Tibial nerve (tissue), 4 donors: Measurements from ENCODE around the gene CFAP410. TPM values are rescaled to one million over a fixed set of nuclear protein-coding genes. Genes with fewer than 3 reads are reported as not detected.

ENCODE experiments used
- DNase-seq, 2 donors: peaks; one replicate each; pipeline ENCODE4 v3.0.0-alpha.2; 2019; ENCODE audit warnings: low spot score in 2 of 2
- H3K27ac ChIP-seq, 4 donors: fragments of 200-600 bp; sonication (generic) in 3 of 4; one replicate each; pipeline ENCODE4 v1.5.1; 2017 to 2019; ENCODE audit warnings: mild to moderate bottlenecking in 1 of 4
- H3K27me3 ChIP-seq, 2 donors: fragments of 200-600 bp; sonication (generic) in 1 of 2; one replicate each; pipeline versions ENCODE4 v1.5.1 to v1.6.0; 2017 to 2019
- H3K36me3 ChIP-seq, 3 donors: fragments of 200-600 bp; sonication (generic); one replicate each; pipeline ENCODE4 v1.5.1; 2018 to 2019
- H3K4me1 ChIP-seq, 4 donors: fragments of 200-600 bp; sonication (generic) in 3 of 4; one replicate each; pipeline ENCODE4 v1.5.1; 2017 to 2019
- H3K4me3 ChIP-seq, 4 donors: fragments of 200-600 bp; sonication (generic) in 3 of 4; one replicate each; pipeline ENCODE4 v1.5.1; 2017 to 2019; ENCODE audit warnings: mild to moderate bottlenecking in 1 of 4, moderate library complexity in 1 of 4
- H3K9me3 ChIP-seq, 4 donors: fragments of 200-600 bp; sonication (generic) in 3 of 4; one replicate each; pipeline ENCODE4 v1.5.1; 2017 to 2019
- CTCF ChIP-seq, 5 experiments: fragments of 200-600 bp in 3 of 5; fragments of 450-650 bp in 2 of 5; sonication (generic) in 3 of 5; IDR thresholded peaks; one replicate each; pipeline ENCODE4 v1.5.1; 2016 to 2019; ENCODE audit warnings: antibody characterized with exemption in 5 of 5, mild to moderate bottlenecking in 3 of 5, moderate library complexity in 2 of 5
- EP300 ChIP-seq, 2 donors: sonication (generic); formaldehyde crosslinking; IDR thresholded peaks; one replicate each; pipeline ENCODE4 v1.6.1; 2017; ENCODE audit warnings: antibody characterized with exemption in 2 of 2, mild to moderate bottlenecking in 1 of 2
- POLR2A ChIP-seq, 2 donors: fragments of 450-650 bp; IDR thresholded peaks; one replicate each; pipeline ENCODE4 v1.6.1; 2017; ENCODE audit warnings: antibody characterized with exemption in 2 of 2, mild to moderate bottlenecking in 2 of 2, moderate library complexity in 2 of 2
- WGBS, 2 donors: methylation state at CpG; one replicate each; pipeline ENCODE4 v1.1.5; 2018; 5-methylcytosine and 5-hydroxymethylcytosine counted together
- total RNA-seq, 4 donors: library from RNA; depleted of rRNA; stranded (reverse); fragments of >200 nt; gene quantifications; one replicate each; pipeline ENCODE4 v1.1.0, GENCODE V29; 2016

The CFAP410 gene
- total RNA-seq, 4 donors from 2014 or later, result 38.0 to 69.8 (median 61.2) TPM

GRCh38 chr21:44281801-44282200, 57.4 kb downstream of the CFAP410 start:
- H3K27me3 ChIP-seq, result peaks cover 0 to 9% of the 10 kb centered on the region in 2 donors
- no peak for DNase-seq
- 86 to 99% methylated on average over 3 to 9 of the region's 9 CpGs for WGBS, 2 donors
- H3K4me3 ChIP-seq, result no peak overlapping the region
- no peak for TF ChIP-seq EP300 (IDR thresholded peaks at IDR 0.05)
- no peak for TF ChIP-seq POLR2A (IDR thresholded peaks at IDR 0.05)
- no peak for TF ChIP-seq CTCF (IDR thresholded peaks at IDR 0.05)
- H3K4me1 ChIP-seq, result peaks cover 0 to 10% (median 0%) of the 10 kb centered on the region in 4 donors
- H3K9me3 ChIP-seq, result no peaks in the 10 kb centered on the region
- H3K27ac ChIP-seq, result no peak overlapping the region
- no peaks in the 10 kb centered on the region for H3K36me3 ChIP-seq

GRCh38 chr21:44279354-44280260, 59.6 kb downstream of the CFAP410 start:
- Histone ChIP-seq H3K27ac (no peak overlapping the region), H3K4me3 (no peak overlapping the region), H3K9me3 (peaks cover 0 to 6% (median 0%) of the 10 kb centered on the region in 4 donors), H3K36me3 (no peaks in the 10 kb centered on the region), H3K27me3 (no peaks in the 10 kb centered on the region), H3K4me1 (no peaks in the 10 kb centered on the region)
- TF ChIP-seq CTCF (IDR thresholded peaks at IDR 0.05) (no peak), EP300 (IDR thresholded peaks at IDR 0.05) (no peak), POLR2A (IDR thresholded peaks at IDR 0.05) (no peak)
- 74 to 77% methylated on average over 19 of the region's 19 CpGs for WGBS, 2 donors
- no peak for DNase-seq

Other genes starting within 250 kb of the CFAP410 start
- 10 to 100 TPM in 3 of 4 donors, 1 to 10 TPM in 1; 4.7 to 22.0 (median 14.2) TPM for gene PWP2, start 232.0 kb downstream of the CFAP410 start, total RNA-seq
- 10 to 100 TPM; 14.9 to 45.0 (median 30.2) TPM for gene GATD3, start 205.7 kb downstream of the CFAP410 start, total RNA-seq
- gene ICOSLG, start 98.4 kb downstream of the CFAP410 start, total RNA-seq, result 1 to 10 TPM; 2.6 to 5.2 (median 3.1) TPM
- not detected for gene DNMT3L, start 77.5 kb downstream of the CFAP410 start, total RNA-seq
- gene AIRE, start 53.5 kb downstream of the CFAP410 start, total RNA-seq, result under 1 TPM in 1 of 4 donors, not detected in 3; 0.30 TPM
- 100 to 1,000 TPM in 3 of 4 donors, 10 to 100 TPM in 1; 94.6 to 155 (median 141) TPM for gene PFKL, start 39.3 kb downstream of the CFAP410 start, total RNA-seq
- gene TRPM2, start 14.2 kb upstream of the CFAP410 start, total RNA-seq, result 10 to 100 TPM in 1 of 4 donors, 1 to 10 TPM in 3; 4.9 to 10.3 (median 7.8) TPM
- 1 to 10 TPM; 2.0 to 8.0 (median 3.8) TPM for gene LRRC3, start 116.1 kb upstream of the CFAP410 start, total RNA-seq
- not detected for gene KRTAP10-1, start 200.8 kb upstream of the CFAP410 start, total RNA-seq
- gene KRTAP10-2, start 212.1 kb upstream of the CFAP410 start, total RNA-seq, result not detected
- gene KRTAP10-3, start 219.4 kb upstream of the CFAP410 start, total RNA-seq, result not detected
- gene KRTAP10-4, start 234.3 kb upstream of the CFAP410 start, total RNA-seq, result not detected
- not detected for gene KRTAP10-5, start 241.2 kb upstream of the CFAP410 start, total RNA-seq